CD14-positive monocyte (primary cell): Measurements from ENCODE around the gene ACTRT2. TPM values are rescaled to one million over a fixed set of nuclear protein-coding genes. Genes with fewer than 3 reads are reported as not detected.

Source experiments
- DNase-seq, 3 donors: peaks; one replicate each; pipeline ENCODE4 v3.0.0-alpha.2; 2011 to 2022
- H2AFZ ChIP-seq: 2 replicates; pipeline ENCODE4 v1.6.0; 2012; ENCODE audit warnings: mild to moderate bottlenecking, low read depth, low read length, inconsistent platforms; ENCODE audit not compliant: insufficient read depth, poor library complexity, severe bottlenecking
- H3K27ac ChIP-seq, 2 donors: 1 replicate in 1 of 2; 2 replicates in 1 of 2; pipeline ENCODE4 v1.5.1; 2012 to 2013; ENCODE audit warnings: low read length in 2 of 2, control low read depth in 1 of 2, inconsistent platforms in 1 of 2, low read depth in 1 of 2, mild to moderate bottlenecking in 1 of 2
- H3K27me3 ChIP-seq, 2 donors: one replicate each; pipeline versions ENCODE4 v1.6.0 to v1.6.1; 2011 to 2013; ENCODE audit warnings: low read length in 2 of 2; ENCODE audit not compliant: control insufficient read depth in 2 of 2, insufficient read depth in 2 of 2
- H3K36me3 ChIP-seq, 2 donors: replicated peaks in 1 of 2; 1 replicate in 1 of 2; 2 replicates in 1 of 2; pipeline versions ENCODE4 v1.5.1 to v1.6.1; 2012 to 2013; ENCODE audit warnings: low read length in 2 of 2, control low read depth in 1 of 2, inconsistent platforms in 1 of 2, mild to moderate bottlenecking in 1 of 2; ENCODE audit not compliant: insufficient read depth in 2 of 2, control insufficient read depth in 1 of 2
- H3K4me1 ChIP-seq, 2 donors: 1 replicate in 1 of 2; 2 replicates in 1 of 2; pipeline versions ENCODE4 v1.5.1 to v1.6.1; 2012 to 2013; ENCODE audit warnings: low read length in 2 of 2, control low read depth in 1 of 2, inconsistent platforms in 1 of 2, mild to moderate bottlenecking in 1 of 2, moderate library complexity in 1 of 2; ENCODE audit not compliant: insufficient read depth in 2 of 2, control insufficient read depth in 1 of 2
- H3K4me2 ChIP-seq: replicated peaks from 2 replicates; pipeline ENCODE3; 2012; ENCODE audit warnings: low read length, moderate library complexity, mild to moderate bottlenecking; ENCODE audit not compliant: poor library complexity, severe bottlenecking; ENCODE audit errors: extremely low read depth
- H3K4me3 ChIP-seq, 3 experiments: fragments of 200-600 bp in 1 of 3; sonication (generic) in 1 of 3; replicated peaks in 1 of 3; 1 replicate in 2 of 3; 2 replicates in 1 of 3; pipeline ENCODE4 v1.5.1; 2011 to 2013; ENCODE audit warnings: low read length in 3 of 3, mild to moderate bottlenecking in 3 of 3, control low read depth in 2 of 3, low read depth in 2 of 3, inconsistent platforms in 1 of 3, moderate library complexity in 1 of 3
- H3K79me2 ChIP-seq: 2 replicates; pipeline ENCODE4 v1.6.0; 2012; ENCODE audit warnings: mild to moderate bottlenecking, control low read depth, inconsistent platforms, low read length, moderate library complexity; ENCODE audit not compliant: insufficient read depth
- H3K9ac ChIP-seq: 2 replicates; pipeline ENCODE4 v1.6.0; 2017; ENCODE audit warnings: low read length, mild to moderate bottlenecking; ENCODE audit not compliant: insufficient read depth, poor library complexity, severe bottlenecking
- H3K9me3 ChIP-seq, 2 donors: replicated peaks in 1 of 2; 1 replicate in 1 of 2; 2 replicates in 1 of 2; pipeline versions ENCODE4 v1.5.1 to v1.6.1; 2012 to 2013; ENCODE audit warnings: low read length in 2 of 2, control low read depth in 1 of 2; ENCODE audit not compliant: control insufficient read depth in 1 of 2, insufficient read depth in 1 of 2
- H4K20me1 ChIP-seq: 2 replicates; pipeline ENCODE4 v1.6.0; 2012; ENCODE audit warnings: mild to moderate bottlenecking, low read length, control low read depth, moderate library complexity; ENCODE audit not compliant: insufficient read depth
- H3K27ac Mint-ChIP-seq, 7 donors: one replicate each; pipeline ENCODE4 v1.8.0; 2020; ENCODE audit warnings: mild to moderate bottlenecking in 7 of 7, mixed read lengths in 7 of 7, moderate library complexity in 6 of 7, inconsistent platforms in 2 of 7
- H3K27me3 Mint-ChIP-seq, 3 donors: one replicate each; pipeline ENCODE4 v1.8.0; 2021 to 2022; ENCODE audit warnings: low read depth in 3 of 3, mild to moderate bottlenecking in 3 of 3, mixed read lengths in 3 of 3, moderate library complexity in 3 of 3, inconsistent platforms in 1 of 3
- H3K36me3 Mint-ChIP-seq, 2 donors: one replicate each; pipeline ENCODE4 v1.8.0; 2020; ENCODE audit warnings: mixed read lengths in 2 of 2, inconsistent platforms in 1 of 2, mild to moderate bottlenecking in 1 of 2
- H3K4me1 Mint-ChIP-seq: one replicate; pipeline ENCODE4 v1.8.0; 2020; ENCODE audit warnings: mild to moderate bottlenecking, mixed read lengths
- H3K4me3 Mint-ChIP-seq, 2 donors: one replicate each; pipeline ENCODE4 v1.8.0; 2020; ENCODE audit warnings: mild to moderate bottlenecking in 2 of 2, mixed read lengths in 2 of 2, moderate library complexity in 1 of 2
- H3K9me3 Mint-ChIP-seq, 7 donors: one replicate each; pipeline ENCODE4 v1.8.0; 2020 to 2022; ENCODE audit warnings: mixed read lengths in 7 of 7, mild to moderate bottlenecking in 6 of 7, moderate library complexity in 6 of 7, inconsistent platforms in 2 of 7
- WGBS: methylation state at CpG from one replicate; pipeline ENCODE4 v1.1.5; 2013; ENCODE audit warnings: missing lambda C conversion rate; ENCODE audit not compliant: insufficient coverage; 5-methylcytosine and 5-hydroxymethylcytosine counted together
- intact Hi-C, 2 donors: fragments of 100-400 bp; cut with micrococcal nuclease; formaldehyde crosslinking; loops; one replicate each; pipeline versions ENCODE4 v1.15.0 to v1.15.1; 2023
- polyA plus RNA-seq, 3 donors: library from polyadenylated mRNA; depleted of rRNA in 1 of 3; unstranded in 2 of 3; stranded (reverse) in 1 of 3; fragments of 300-500 nt in 2 of 3; fragments of >200 nt in 1 of 3; fragmentation: Illumina TruSeq in 2 of 3; gene quantifications; 1 replicate in 2 of 3; 2 replicates in 1 of 3; pipeline ENCODE4 v1.2.3, GENCODE V29; 2012 to 2021
- TF ChIP-seq, protein P1 (sequence below): fragments of 200-600 bp; IDR thresholded peaks from one replicate; pipeline ENCODE4 v1.8.0; 2022; ENCODE audit warnings: antibody characterized with exemption, mild to moderate bottlenecking

Gene ACTRT2
- polyA plus RNA-seq, 3 donors, result not detected

DNA sequence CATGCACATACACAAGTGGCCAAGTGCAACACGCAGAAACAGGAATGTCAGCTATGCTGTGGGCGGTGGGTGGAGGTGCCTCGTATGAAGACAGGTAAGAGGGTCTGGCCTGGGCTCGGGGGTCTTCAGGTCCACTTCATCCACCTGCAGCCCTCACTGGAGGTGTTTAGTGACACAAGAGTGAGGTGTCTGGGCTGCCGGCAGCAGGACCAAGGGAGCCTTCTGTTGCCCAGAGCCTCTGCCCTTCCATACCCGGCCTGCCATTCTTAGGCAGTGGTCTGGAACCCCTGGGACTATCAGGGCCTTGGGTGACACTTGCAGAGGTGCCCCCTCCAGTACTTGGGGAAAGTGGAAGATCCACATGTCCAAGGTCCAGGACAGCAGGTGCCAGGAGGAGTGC lies 21.7 kb upstream of the ACTRT2 start:
- H3K4me3 ChIP-seq, result no peak overlapping the region
- no peak overlapping the region for H2AFZ ChIP-seq
- Mint-ChIP-seq H3K4me1 (no peaks in the 10 kb centered on the region), H3K36me3 (no peaks in the 10 kb centered on the region), H3K27ac (no peak overlapping the region), H3K9me3 (peaks cover 0 to 16% (median 9%) of the 10 kb centered on the region in 7 donors), H3K4me3 (no peak overlapping the region), H3K27me3 (peaks cover 0 to 3% (median 0%) of the 10 kb centered on the region in 3 donors)
- H3K4me1 ChIP-seq, result no peaks in the 10 kb centered on the region
- intact Hi-C loops, result no loop called here
- no peak overlapping the region for H3K9ac ChIP-seq
- 92% methylated on average over 2 of the region's 6 CpGs for WGBS
- H3K9me3 ChIP-seq, result peaks cover 4% of the 10 kb centered on the region in 2 donors
- H3K79me2 ChIP-seq, result no peaks in the 10 kb centered on the region
- H3K36me3 ChIP-seq, result no peaks in the 10 kb centered on the region
- TF ChIP-seq, protein P1, sequence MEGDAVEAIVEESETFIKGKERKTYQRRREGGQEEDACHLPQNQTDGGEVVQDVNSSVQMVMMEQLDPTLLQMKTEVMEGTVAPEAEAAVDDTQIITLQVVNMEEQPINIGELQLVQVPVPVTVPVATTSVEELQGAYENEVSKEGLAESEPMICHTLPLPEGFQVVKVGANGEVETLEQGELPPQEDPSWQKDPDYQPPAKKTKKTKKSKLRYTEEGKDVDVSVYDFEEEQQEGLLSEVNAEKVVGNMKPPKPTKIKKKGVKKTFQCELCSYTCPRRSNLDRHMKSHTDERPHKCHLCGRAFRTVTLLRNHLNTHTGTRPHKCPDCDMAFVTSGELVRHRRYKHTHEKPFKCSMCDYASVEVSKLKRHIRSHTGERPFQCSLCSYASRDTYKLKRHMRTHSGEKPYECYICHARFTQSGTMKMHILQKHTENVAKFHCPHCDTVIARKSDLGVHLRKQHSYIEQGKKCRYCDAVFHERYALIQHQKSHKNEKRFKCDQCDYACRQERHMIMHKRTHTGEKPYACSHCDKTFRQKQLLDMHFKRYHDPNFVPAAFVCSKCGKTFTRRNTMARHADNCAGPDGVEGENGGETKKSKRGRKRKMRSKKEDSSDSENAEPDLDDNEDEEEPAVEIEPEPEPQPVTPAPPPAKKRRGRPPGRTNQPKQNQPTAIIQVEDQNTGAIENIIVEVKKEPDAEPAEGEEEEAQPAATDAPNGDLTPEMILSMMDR, result no peak
- H3K27ac ChIP-seq, result no peak overlapping the region
- no peak for DNase-seq
- H3K4me2 ChIP-seq, result no peak overlapping the region
- no peaks in the 10 kb centered on the region for H3K27me3 ChIP-seq
- no peaks in the 10 kb centered on the region for H4K20me1 ChIP-seq

DNA sequence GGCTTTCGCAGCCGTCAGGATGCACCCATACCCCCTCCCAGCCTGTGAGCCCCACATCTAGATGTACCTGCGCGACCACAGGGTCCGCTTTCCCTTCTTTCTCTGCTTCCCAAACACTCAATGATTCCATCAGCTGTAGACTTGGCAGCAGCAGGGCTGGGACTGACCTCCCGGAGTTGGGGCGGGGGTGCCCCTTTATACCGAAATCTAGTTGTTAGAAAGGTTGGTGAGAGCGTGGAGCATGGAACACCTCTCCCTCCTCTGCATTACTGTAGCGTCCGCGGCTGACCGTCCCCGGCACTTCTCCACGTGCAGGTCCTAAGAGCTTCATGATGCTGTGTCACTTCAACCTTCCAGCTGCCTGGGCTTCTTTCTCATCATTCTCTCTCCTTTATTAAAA lies 21.1 kb upstream of the ACTRT2 start:
- Histone ChIP-seq H3K27ac (no peak overlapping the region), H4K20me1 (no peaks in the 10 kb centered on the region), H3K4me2 (no peak overlapping the region), H3K9ac (no peak overlapping the region), H3K79me2 (no peaks in the 10 kb centered on the region), H3K4me3 (no peak overlapping the region), H3K27me3 (no peaks in the 10 kb centered on the region), H3K36me3 (no peaks in the 10 kb centered on the region), H2AFZ (no peak overlapping the region), H3K4me1 (no peaks in the 10 kb centered on the region), H3K9me3 (no peaks in the 10 kb centered on the region)
- 93% methylated on average over 3 of the region's 15 CpGs for WGBS
- TF ChIP-seq, protein P1, result no peak
- Mint-ChIP-seq H3K36me3 (no peaks in the 10 kb centered on the region), H3K27me3 (peaks cover 0 to 3% (median 0%) of the 10 kb centered on the region in 3 donors), H3K4me1 (no peaks in the 10 kb centered on the region), H3K9me3 (peaks cover 0 to 14% (median 6%) of the 10 kb centered on the region in 7 donors), H3K4me3 (no peak overlapping the region), H3K27ac (no peak overlapping the region)
- DNase-seq, result no peak
- intact Hi-C loops, result no loop called here
